Ovary (tissue), 9 donors: ENCODE results near the gene HEPACAM2. TPM values are rescaled to one million over a fixed set of nuclear protein-coding genes. Genes with fewer than 3 reads are reported as not detected.

ENCODE experiments used
- DNase-seq, 5 donors: peaks; one replicate each; pipeline ENCODE4 v3.0.0-alpha.2; 2019 to 2020
- H3K27ac ChIP-seq, 2 donors: fragments of 200-600 bp; one replicate each; pipeline versions ENCODE4 v1.5.1 to v1.8.0; 2019 to 2022
- H3K27me3 ChIP-seq: fragments of 200-600 bp; one replicate; pipeline ENCODE4 v1.8.0; 2022
- H3K36me3 ChIP-seq: fragments of 200-600 bp; sonication (generic); one replicate; pipeline ENCODE4 v1.5.1; 2019
- H3K4me1 ChIP-seq: one replicate; pipeline ENCODE4 v1.8.1; 2013; ENCODE audit warnings: mild to moderate bottlenecking, moderate library complexity; ENCODE audit not compliant: insufficient read depth
- H3K4me3 ChIP-seq: fragments of 200-600 bp; sonication (generic); one replicate; pipeline ENCODE4 v1.5.1; 2017
- H3K9me3 ChIP-seq, 2 donors: fragments of 200-600 bp in 1 of 2; sonication (generic) in 1 of 2; one replicate each; pipeline versions ENCODE4 v1.5.1 to v1.8.1; 2013 to 2019; ENCODE audit warnings: mild to moderate bottlenecking in 1 of 2, moderate library complexity in 1 of 2
- EP300 ChIP-seq: sonication (generic); formaldehyde crosslinking; IDR thresholded peaks from one replicate; pipeline ENCODE4 v1.6.1; 2017; ENCODE audit warnings: antibody characterized with exemption
- POLR2A ChIP-seq: fragments of 450-650 bp; IDR thresholded peaks from one replicate; pipeline ENCODE4 v1.6.1; 2017; ENCODE audit warnings: antibody characterized with exemption, mild to moderate bottlenecking, moderate library complexity
- WGBS, 3 donors: extraction: QIAGEN DNeasy Blood & Tissue Kit in 1 of 3; methylation state at CpG; one replicate each; pipeline versions ENCODE4 v1.1.5 to v1.1.7; 2013 to 2017; 5-methylcytosine and 5-hydroxymethylcytosine counted together
- intact Hi-C, 4 donors: fragments of 100-400 bp; cut with DNase I; formaldehyde crosslinking; loops; one replicate each; pipeline versions ENCODE4 v1.11.0 to v1.15.1; 2022 to 2023
- polyA plus RNA-seq, 2 donors: library from polyadenylated mRNA; stranded (reverse); fragments of 200-250 nt in 1 of 2; fragments of 350-450 nt in 1 of 2; fragmentation: Illumina TruSeq in 1 of 2; extraction: RNeasy Lipid Tissue Mini Kit (QIAGEN cat#74804) in 1 of 2; gene quantifications; one replicate each; pipeline ENCODE4 v1.2.3, GENCODE V29; 2013 to 2014
- total RNA-seq, 7 donors: library from RNA; depleted of rRNA in 2 of 7; stranded (reverse); fragments of >200 nt in 2 of 7; fragmentation: NEBNext Ultra II Directional in 3 of 7; extraction: Animal tissue kit (Norgen Biotek cat#: 25700) in 3 of 7; gene quantifications; one replicate each; pipeline versions ENCODE4 v1.1.0 to v1.2.4, GENCODE V29; 2016 to 2023
- TF ChIP-seq, protein P1 (sequence below), 3 donors: fragments of 450-650 bp in 2 of 3; fragments of 200-600 bp in 1 of 3; IDR thresholded peaks; one replicate each; pipeline versions ENCODE4 v1.5.1 to v1.8.0; 2016 to 2022; ENCODE audit warnings: antibody characterized with exemption in 3 of 3, mild to moderate bottlenecking in 1 of 3
- donor health status: DM: no; HTN: no; CAD: no; lungs with moderate emphysema.
- donor health status: DM: no; HTN: no; CAD: no.
- donor health status: Bipolar disorder and iron deficiency.
- donor health status: DM: yes; HTN: yes; CAD: no.
- donor health status: DM: no; HTN: no; CAD: no.
- donor health status: DM: yes; HTN: yes; CAD: no.

Gene HEPACAM2
- total and polyA plus RNA-seq, 9 donors: not detected

DNA sequence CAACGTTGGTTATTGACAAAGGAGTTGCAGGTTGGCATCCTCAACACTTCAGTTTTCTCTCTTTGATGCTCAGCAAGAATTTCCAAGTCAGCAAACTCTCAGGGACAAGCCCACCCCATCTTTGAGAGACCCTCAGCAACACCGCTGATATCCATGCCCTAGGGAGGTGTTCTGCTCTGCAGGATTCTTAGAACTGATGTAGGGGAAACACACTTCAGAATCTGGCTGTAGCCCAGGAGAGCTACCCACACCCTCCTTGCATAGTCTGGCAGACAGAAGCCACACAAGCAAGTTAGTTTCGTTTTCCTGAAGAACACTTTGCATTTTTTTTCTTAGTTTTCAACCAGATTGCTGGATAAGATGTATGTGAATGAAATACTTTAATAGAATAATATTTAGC, 78.9 kb downstream of the HEPACAM2 start:
- no peaks in the 10 kb centered on the region for H3K27me3 ChIP-seq
- TF ChIP-seq EP300: no peak
- no peak for TF ChIP-seq POLR2A
- TF ChIP-seq, protein P1, sequence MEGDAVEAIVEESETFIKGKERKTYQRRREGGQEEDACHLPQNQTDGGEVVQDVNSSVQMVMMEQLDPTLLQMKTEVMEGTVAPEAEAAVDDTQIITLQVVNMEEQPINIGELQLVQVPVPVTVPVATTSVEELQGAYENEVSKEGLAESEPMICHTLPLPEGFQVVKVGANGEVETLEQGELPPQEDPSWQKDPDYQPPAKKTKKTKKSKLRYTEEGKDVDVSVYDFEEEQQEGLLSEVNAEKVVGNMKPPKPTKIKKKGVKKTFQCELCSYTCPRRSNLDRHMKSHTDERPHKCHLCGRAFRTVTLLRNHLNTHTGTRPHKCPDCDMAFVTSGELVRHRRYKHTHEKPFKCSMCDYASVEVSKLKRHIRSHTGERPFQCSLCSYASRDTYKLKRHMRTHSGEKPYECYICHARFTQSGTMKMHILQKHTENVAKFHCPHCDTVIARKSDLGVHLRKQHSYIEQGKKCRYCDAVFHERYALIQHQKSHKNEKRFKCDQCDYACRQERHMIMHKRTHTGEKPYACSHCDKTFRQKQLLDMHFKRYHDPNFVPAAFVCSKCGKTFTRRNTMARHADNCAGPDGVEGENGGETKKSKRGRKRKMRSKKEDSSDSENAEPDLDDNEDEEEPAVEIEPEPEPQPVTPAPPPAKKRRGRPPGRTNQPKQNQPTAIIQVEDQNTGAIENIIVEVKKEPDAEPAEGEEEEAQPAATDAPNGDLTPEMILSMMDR (IDR thresholded peaks at IDR 0.05): no peak
- H3K4me3 ChIP-seq: peak overlapping the region; percentile 34
- peak in 2 of 5 donors; percentile 15 to 18 for DNase-seq
- intact Hi-C loops: no loop called here
- peaks cover 5% of the 10 kb centered on the region for H3K4me1 ChIP-seq
- 0 to 1% (median 0%) methylated on average over 3 of the region's 3 CpGs for WGBS, 3 donors
- H3K36me3 ChIP-seq: no peaks in the 10 kb centered on the region
- peak overlapping the region in 1 of 2 donors; percentile 10 for H3K27ac ChIP-seq
- no peaks in the 10 kb centered on the region for H3K9me3 ChIP-seq

DNA sequence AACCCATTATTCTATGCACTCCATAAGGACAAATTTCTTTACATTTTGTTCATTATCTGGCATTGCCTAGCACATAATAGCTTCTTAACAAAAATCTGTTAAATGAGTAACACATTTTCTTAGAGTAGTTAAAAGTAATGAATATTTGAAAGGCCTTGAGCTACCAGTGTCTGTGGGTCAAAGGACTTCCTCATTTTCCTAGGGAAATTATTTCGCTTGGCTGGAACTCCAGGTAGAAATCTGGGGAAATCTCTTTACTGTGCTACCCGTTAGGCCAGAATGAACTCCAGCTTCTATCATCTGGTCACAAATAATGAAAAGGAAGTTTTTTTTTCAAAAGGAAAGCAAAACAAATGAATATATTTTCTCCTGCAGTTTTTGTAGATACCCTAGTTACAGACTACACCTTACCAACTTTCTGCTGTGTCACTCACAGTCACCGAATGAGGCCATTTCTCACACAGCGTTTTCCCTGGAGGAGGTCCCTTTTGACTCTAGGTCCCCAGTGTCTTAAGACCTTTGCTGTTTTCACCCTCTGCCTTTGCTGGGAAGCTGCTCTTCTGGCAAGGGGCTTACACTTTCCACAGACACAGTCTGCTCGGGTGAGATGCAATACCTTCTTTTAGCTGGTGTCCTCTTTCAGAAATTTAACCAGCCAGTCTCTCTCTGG, 79.7 kb downstream of the HEPACAM2 start:
- no peaks in the 10 kb centered on the region for H3K27me3 ChIP-seq
- peak overlapping the region in 1 of 2 donors; percentile 26 for H3K27ac ChIP-seq
- H3K4me1 ChIP-seq: peaks cover 5% of the 10 kb centered on the region
- peak overlapping the region; percentile 34 for H3K4me3 ChIP-seq
- intact Hi-C loops: no loop called here
- no peak for TF ChIP-seq POLR2A
- TF ChIP-seq, protein P1 (IDR thresholded peaks at IDR 0.05): no peak
- TF ChIP-seq EP300: no peak
- no peaks in the 10 kb centered on the region for H3K36me3 ChIP-seq
- DNase-seq: no peak
- no peaks in the 10 kb centered on the region for H3K9me3 ChIP-seq
- 30 to 35% (median 32%) methylated on average over 5 of the region's 5 CpGs for WGBS, 3 donors

DNA sequence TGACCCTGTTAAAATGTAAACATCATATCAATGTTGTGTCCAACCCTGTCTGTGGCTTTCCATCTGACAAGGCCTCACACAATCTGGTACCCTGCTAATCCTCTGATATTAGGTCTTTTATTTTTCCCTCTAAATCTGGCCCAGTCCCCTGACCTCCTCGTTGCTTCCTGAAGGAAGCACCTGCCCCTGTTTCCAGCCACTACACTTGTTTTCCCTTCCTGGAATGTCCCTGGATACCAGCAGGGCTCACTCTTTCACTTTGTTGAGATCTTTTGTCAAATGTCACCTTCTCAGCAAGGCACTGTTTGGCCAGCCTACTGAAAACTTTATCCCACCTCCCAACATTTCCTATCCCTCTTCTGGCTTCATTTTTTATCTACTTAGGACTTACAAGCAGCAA, 80.2 kb downstream of the HEPACAM2 start:
- WGBS, 3 donors: 36 to 58% (median 57%) methylated on average over 1 of the region's 1 CpG
- intact Hi-C loops: no loop called here
- H3K4me1 ChIP-seq: peaks cover 5% of the 10 kb centered on the region
- peaks cover 0 to 1% of the 10 kb centered on the region in 2 donors for H3K9me3 ChIP-seq
- no peak overlapping the region for H3K27ac ChIP-seq
- TF ChIP-seq POLR2A (no peak), EP300 (no peak)
- TF ChIP-seq, protein P1 (IDR thresholded peaks at IDR 0.05): no peak
- H3K4me3 ChIP-seq: no peak overlapping the region
- H3K36me3 ChIP-seq: no peaks in the 10 kb centered on the region
- H3K27me3 ChIP-seq: no peaks in the 10 kb centered on the region
- DNase-seq: no peak

DNA sequence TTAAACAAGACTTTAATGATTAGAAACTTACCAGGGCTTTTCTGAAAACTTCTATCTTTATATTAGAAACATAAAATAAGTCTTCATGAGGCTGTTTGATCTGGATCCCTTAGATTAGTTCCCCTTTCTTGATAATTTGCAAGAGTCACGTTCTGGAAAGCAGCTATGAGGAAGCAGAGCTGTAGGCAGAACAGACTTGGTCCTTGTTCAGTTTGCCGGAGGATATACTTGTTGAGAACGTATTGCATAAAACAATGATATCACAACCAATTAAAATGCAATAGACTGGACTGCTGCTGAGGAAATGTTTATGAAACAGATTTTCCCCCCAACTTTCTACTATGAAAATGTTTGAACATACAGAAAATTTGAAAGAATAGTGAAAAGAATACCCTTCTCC, 80.9 kb downstream of the HEPACAM2 start:
- intact Hi-C loops: no loop called here
- TF ChIP-seq, protein P1 (IDR thresholded peaks at IDR 0.05): no peak
- no peak for TF ChIP-seq POLR2A
- TF ChIP-seq EP300: no peak
- H3K27ac ChIP-seq: no peak overlapping the region
- H3K4me1 ChIP-seq: peaks cover 5% of the 10 kb centered on the region
- no peak for DNase-seq
- 70 to 80% (median 78%) methylated on average over 3 of the region's 3 CpGs for WGBS, 3 donors
- no peaks in the 10 kb centered on the region for H3K36me3 ChIP-seq
- H3K27me3 ChIP-seq: no peaks in the 10 kb centered on the region
- H3K9me3 ChIP-seq: peaks cover 0 to 8% of the 10 kb centered on the region in 2 donors
- no peak overlapping the region for H3K4me3 ChIP-seq
